Uterus (tissue), 2 donors: ENCODE results near the gene MUC5AC.

Experiments
- CTCF ChIP-seq, 4 experiments: fragments of 200-600 bp in 2 of 4; fragments of 450-650 bp in 2 of 4; sonication (generic) in 2 of 4; IDR thresholded peaks; one replicate each; pipeline ENCODE4 v1.5.1; 2016 to 2019; ENCODE audit warnings: antibody characterized with exemption in 4 of 4, mild to moderate bottlenecking in 2 of 4, moderate library complexity in 1 of 4
- POLR2A ChIP-seq, 2 donors: fragments of 450-650 bp; IDR thresholded peaks; one replicate each; pipeline ENCODE4 v1.6.1; 2016; ENCODE audit warnings: antibody characterized with exemption in 2 of 2, mild to moderate bottlenecking in 1 of 2, moderate library complexity in 1 of 2

DNA sequence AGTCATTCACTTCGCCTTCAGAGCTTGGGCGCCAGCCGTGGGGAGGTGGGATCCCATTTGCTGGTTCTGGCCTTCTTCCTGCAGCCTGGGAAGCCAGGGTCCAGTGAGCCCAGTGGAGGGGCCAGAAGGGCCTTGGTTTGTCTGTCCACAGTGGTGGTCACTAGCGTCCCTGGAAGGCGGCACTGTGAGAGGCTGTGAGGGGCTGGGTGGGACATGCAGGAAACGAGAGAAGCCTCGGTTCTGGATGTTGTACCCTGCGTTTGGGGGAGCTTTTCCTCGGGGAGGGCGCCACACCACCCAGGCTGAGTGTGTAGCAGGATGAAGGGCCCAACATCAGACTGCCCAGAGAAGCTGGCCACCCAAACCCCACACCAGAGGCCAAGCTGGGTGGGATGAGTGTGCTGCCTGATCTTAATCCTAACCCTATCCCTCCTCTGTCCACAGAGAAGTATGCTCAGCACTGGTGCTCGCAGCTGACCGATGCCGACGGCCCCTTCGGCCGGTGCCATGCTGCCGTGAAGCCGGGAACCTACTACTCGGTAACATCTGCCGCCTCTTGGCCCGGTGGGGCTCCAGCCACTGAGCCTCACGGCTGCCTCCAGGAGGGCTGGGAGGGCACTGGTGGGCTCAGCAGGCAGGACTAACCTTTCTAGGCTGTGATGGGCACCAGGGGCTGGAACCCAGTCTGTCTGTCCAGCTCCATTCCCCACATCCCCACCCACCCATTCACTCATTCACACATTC, 14.4 kb downstream of the MUC5AC start:
- TF ChIP-seq CTCF (IDR thresholded peaks at IDR 0.05) (no peak), POLR2A (IDR thresholded peaks at IDR 0.05) (no peak)
